Hepatocyte (in vitro differentiated cells): ENCODE measurements around the gene EDAR.

Experiments used
- EZH2 ChIP-seq: fragments of 200-600 bp; sonication (generic); IDR thresholded peaks from 2 replicates; pipeline ENCODE4 v1.6.1; 2016; ENCODE audit warnings: antibody characterized with exemption, mild to moderate bottlenecking, borderline replicate concordance
- EZH2phosphoT487 ChIP-seq: fragments of 200-600 bp; sonication (generic); IDR thresholded peaks from one replicate; pipeline ENCODE4 v1.6.1; 2018; ENCODE audit warnings: antibody characterized with exemption, mild to moderate bottlenecking, low read depth, moderate library complexity; ENCODE audit not compliant: unreplicated experiment, severe bottlenecking
- TF ChIP-seq, protein P1 (sequence below): fragments of 200-600 bp; sonication (generic); IDR thresholded peaks from 2 replicates; pipeline ENCODE4 v1.5.1; 2016; ENCODE audit warnings: antibody characterized with exemption, mild to moderate bottlenecking; ENCODE audit not compliant: poor library complexity

DNA sequence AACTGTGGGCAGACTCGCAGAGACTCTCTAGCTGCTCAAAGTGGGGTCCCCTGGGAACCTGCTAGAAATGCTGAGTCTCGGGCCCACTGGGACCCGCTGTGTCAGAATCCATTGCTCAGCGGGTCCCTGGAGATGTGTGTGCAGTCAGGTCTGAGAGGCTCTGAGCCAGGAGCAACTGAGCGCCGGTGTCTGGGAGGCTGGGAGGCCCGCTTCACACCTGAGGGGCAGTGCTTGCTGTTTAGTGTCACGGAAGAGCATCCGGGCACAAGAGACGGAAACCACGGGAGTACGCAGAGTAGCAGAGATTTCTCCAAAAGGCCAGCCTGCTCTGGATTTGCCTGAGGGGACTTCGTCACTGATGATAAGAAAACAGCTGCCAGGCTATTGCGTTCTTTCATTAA lies 70.1 kb downstream of the EDAR start:
- TF ChIP-seq EZH2 (no peak), EZH2phosphoT487 (no peak)
- TF ChIP-seq, protein P1, sequence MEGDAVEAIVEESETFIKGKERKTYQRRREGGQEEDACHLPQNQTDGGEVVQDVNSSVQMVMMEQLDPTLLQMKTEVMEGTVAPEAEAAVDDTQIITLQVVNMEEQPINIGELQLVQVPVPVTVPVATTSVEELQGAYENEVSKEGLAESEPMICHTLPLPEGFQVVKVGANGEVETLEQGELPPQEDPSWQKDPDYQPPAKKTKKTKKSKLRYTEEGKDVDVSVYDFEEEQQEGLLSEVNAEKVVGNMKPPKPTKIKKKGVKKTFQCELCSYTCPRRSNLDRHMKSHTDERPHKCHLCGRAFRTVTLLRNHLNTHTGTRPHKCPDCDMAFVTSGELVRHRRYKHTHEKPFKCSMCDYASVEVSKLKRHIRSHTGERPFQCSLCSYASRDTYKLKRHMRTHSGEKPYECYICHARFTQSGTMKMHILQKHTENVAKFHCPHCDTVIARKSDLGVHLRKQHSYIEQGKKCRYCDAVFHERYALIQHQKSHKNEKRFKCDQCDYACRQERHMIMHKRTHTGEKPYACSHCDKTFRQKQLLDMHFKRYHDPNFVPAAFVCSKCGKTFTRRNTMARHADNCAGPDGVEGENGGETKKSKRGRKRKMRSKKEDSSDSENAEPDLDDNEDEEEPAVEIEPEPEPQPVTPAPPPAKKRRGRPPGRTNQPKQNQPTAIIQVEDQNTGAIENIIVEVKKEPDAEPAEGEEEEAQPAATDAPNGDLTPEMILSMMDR = no peak
